ENCODE measurements around the gene GRB10. TPM values are rescaled to one million over a fixed set of nuclear protein-coding genes. Genes with fewer than 3 reads are reported as not detected.
"Not testable (repeated sequence)": the region's sequence is repeated elsewhere in the genome, so short reads cannot be mapped to it uniquely, and the experiment has no call there.

GRB10 gene
- total RNA-seq, 2 donors from 2014 or later: 0.48 to 2.5 TPM

DNA sequence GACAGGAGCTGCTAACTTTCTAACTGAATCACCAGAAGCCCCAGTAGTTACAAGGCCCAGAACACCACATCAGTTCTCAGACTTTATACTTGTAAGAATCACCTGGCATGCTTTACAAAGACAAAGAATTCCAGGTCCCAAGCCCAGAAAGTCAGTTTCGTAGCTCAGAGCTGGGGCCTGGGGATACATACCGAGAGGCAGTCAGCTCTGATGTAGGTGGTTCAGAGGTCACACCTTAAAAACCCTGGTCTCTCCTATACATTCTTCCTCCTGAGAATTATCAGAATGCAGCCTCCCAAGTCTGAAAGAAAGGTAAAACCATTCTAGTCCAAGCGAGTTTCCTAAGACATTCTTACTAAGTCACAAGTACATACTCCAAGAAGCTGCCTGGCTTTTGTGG, 2.3 kb downstream of the GRB10 start:
- peaks cover 0 to 2% of the 10 kb centered on the region in 2 donors for H3K4me1 Mint-ChIP-seq (ENCODE audit: low read depth in 2 of 2)
- no peak for DNase-seq (ENCODE audit: low spot score)
- no peaks in the 10 kb centered on the region for H3K36me3 Mint-ChIP-seq
- no peaks in the 10 kb centered on the region for H3K9me3 Mint-ChIP-seq
- no peak overlapping the region for H3K4me3 Mint-ChIP-seq
- no peak for ATAC-seq
- peaks cover 13 to 19% of the 10 kb centered on the region in 2 donors for H3K27me3 Mint-ChIP-seq
- no peak overlapping the region for H3K27ac Mint-ChIP-seq

DNA sequence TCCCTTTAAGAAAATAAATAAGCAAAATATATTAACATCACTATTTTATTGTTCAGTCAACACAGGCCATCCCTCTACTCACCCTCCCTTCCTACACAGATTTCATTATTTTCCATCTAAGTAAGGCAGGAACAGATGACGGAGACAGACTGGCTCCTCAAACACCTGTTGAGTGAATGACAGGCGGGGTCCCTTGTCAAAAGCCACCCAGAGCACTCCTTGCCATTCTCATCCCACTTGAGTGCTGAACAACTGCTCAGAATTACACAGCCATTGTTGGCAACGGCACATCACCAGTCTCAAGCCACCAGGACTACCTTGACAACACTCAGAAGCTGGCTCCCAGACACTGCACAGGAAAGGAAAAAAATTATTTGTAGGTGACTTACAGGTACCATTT, 3.3 kb downstream of the GRB10 start:
- Mint-ChIP-seq H3K27me3 (peaks cover 8 to 10% of the 10 kb centered on the region in 2 donors), H3K27ac (no peak overlapping the region), H3K36me3 (no peaks in the 10 kb centered on the region), H3K9me3 (no peaks in the 10 kb centered on the region), H3K4me3 (no peak overlapping the region), H3K4me1 (ENCODE audit: low read depth in 2 of 2) (peaks cover 0 to 2% of the 10 kb centered on the region in 2 donors)
- ATAC-seq (no peak), DNase-seq (ENCODE audit: low spot score) (no peak)

DNA sequence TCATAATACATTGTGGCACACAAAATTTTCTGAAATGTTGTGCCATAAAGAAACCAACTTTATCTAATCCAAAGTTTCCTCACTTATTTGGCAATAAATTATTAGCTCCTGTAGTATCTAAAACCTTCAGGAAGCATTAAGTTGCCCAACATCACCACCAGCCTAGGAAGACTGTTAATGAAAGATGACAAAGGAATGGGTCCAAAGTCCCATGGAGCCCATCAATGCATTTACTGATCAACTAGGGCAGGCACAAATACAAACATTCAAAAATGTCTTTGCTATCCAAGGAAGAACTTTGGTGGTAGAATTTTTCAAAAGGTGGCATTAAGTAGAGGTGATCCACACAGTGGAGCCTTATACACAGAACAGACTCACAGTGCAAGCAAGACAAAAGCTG, 4.5 kb downstream of the GRB10 start:
- Mint-ChIP-seq H3K27ac (no peak overlapping the region), H3K36me3 (no peaks in the 10 kb centered on the region), H3K4me1 (ENCODE audit: low read depth in 2 of 2) (no peaks in the 10 kb centered on the region), H3K27me3 (peaks cover 3% of the 10 kb centered on the region in 2 donors), H3K4me3 (no peak overlapping the region), H3K9me3 (no peaks in the 10 kb centered on the region)
- no peak for DNase-seq (ENCODE audit: low spot score)
- no peak for ATAC-seq

DNA sequence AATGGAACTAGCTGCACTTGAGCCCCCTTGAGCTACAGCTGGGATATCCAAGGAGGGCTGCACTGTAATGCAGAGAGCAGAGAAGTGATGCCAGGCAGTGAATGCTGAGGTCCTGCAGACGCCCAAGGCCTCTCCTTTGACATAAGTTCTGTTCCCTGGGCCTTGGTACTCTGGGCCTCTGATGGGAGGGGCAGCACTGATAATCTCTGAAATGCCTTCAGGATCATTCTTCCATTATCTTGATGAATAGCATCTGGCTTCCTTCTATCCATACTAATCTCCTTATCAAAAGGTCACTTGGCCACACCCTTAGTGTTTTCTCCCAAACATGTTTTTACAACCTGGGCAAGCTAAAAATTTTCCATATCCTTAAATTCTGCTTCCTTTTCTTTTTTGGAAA, 6.9 kb downstream of the GRB10 start:
- Mint-ChIP-seq H3K36me3 (no peaks in the 10 kb centered on the region), H3K27ac (no peak overlapping the region), H3K27me3 (peaks cover 13 to 14% of the 10 kb centered on the region in 2 donors), H3K4me3 (no peak overlapping the region), H3K4me1 (ENCODE audit: low read depth in 2 of 2) (no peaks in the 10 kb centered on the region), H3K9me3 (no peaks in the 10 kb centered on the region)
- DNase-seq (ENCODE audit: low spot score): no peak
- no peak for ATAC-seq

DNA sequence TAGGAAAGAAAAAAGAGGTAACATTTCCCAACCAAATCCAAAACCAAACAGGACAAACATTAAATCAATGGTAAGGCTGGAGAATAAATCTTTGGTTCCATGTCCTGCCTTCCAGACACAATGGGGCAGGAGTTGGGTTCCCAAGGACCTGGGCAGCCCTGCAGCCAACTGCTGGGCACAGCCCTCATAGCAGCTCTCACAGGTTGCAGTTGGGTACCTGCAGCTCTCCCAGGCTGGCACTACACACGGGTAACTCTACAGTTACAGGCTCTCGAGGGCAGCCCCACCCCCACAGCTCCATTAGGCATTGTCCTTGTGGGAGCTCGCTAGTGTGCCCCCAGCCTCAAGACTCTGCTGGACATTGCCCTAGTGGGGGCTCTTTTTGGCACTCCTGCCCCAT, 7.5 kb downstream of the GRB10 start:
- H3K4me3 Mint-ChIP-seq: no peak overlapping the region
- no peaks in the 10 kb centered on the region for H3K36me3 Mint-ChIP-seq
- H3K27ac Mint-ChIP-seq: no peak overlapping the region
- H3K27me3 Mint-ChIP-seq: peaks cover 13 to 14% of the 10 kb centered on the region in 2 donors
- H3K9me3 Mint-ChIP-seq: no peaks in the 10 kb centered on the region
- ATAC-seq (peak in 1 of 2 donors; percentile 44), DNase-seq (ENCODE audit: low spot score) (no peak)
- H3K4me1 Mint-ChIP-seq (ENCODE audit: low read depth in 2 of 2): no peaks in the 10 kb centered on the region

DNA sequence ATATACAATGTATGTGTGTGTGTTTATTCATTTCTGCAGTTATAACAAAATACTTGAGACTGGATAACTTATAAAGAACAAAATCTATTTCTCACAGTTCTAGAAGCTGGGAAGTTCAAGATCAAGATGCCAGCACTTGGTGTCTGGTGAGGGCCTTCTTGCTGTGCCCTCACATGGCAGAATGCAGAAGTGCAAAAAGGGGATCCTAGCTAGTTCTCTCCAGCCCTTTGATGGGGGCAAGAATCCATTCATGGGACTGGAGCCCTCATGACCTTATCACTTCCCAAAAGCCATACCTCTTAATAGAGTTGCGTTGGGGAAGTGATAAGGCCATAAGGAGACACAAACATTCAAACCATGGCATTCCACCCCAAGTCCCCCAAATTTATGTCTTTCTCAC, 8.4 kb downstream of the GRB10 start:
- H3K27me3 Mint-ChIP-seq: peaks cover 13 to 14% of the 10 kb centered on the region in 2 donors
- no peak for DNase-seq (ENCODE audit: low spot score)
- H3K4me3 Mint-ChIP-seq: no peak overlapping the region
- no peaks in the 10 kb centered on the region for H3K36me3 Mint-ChIP-seq
- no peaks in the 10 kb centered on the region for H3K4me1 Mint-ChIP-seq (ENCODE audit: low read depth in 2 of 2)
- ATAC-seq: no peak
- H3K27ac Mint-ChIP-seq: no peak overlapping the region
- no peaks in the 10 kb centered on the region for H3K9me3 Mint-ChIP-seq

DNA sequence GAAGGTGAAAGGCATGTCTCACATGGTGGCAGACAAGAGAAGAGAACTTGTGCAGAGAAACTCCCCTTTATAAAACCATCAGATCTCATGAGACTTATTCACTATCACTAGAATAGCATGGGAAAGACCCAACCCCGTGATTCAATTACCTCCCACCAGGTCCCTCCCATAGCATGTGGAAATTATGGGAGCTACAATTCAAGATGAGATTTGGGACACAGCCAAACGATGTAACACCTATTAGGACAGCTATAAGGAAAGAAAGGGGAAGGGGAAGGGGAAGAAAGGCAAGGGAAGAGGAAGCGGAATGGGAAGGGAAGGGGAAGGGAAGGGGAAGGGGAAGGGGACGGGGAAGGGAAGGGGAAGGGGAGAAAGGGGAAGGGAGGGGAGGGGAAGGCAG, 9.6 kb downstream of the GRB10 start:
- H3K27me3 Mint-ChIP-seq: peaks cover 16 to 27% of the 10 kb centered on the region in 2 donors

DNA sequence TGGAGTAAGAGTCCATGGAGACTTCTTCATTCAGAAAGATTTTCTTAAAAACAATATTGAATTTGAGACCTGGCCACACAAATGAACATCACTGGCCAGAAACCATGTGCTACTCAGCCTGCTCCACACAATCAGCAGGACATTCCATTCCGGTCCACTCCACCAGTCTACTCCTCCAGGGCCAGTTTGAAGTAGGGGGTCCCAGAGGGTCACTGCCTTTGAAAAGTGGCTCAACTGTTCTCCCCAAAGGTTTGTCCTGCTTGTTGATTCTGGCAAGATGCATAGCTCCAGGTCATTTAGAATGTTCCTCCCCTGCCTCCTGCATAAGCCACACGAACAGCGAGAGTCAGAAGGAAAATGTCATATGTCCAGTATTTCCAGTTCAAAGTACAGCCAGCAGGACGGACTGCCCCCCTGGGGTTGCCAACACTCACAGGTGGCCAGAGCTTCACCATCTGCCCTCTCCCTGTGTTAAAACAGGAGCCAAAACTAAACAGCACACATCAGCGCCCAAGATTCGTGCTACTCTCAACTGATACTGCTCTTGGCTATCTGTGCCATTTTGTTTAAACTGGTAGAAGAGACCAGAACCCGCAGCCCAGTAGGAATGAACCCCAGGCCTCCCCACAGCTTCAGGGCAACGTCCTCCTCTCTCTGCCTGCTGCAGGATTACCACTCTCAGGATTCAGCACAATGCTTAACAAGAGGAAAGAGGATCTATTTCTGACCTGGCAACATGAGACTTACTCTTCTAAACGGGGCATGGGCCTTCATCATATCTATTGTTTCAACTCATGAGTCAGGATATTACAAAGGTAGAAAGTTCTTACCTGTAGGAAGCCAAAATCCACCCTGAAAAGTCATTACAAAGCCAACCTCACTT, 11.3 kb downstream of the GRB10 start:
- Mint-ChIP-seq H3K4me1 (ENCODE audit: low read depth in 2 of 2) (no peaks in the 10 kb centered on the region), H3K27me3 (peaks cover 13 to 28% of the 10 kb centered on the region in 2 donors), H3K9me3 (no peaks in the 10 kb centered on the region), H3K27ac (no peak overlapping the region), H3K4me3 (no peak overlapping the region), H3K36me3 (no peaks in the 10 kb centered on the region)
- DNase-seq (ENCODE audit: low spot score): no peak
- no peak for ATAC-seq

More for the DNA sequence above, 9.6 kb downstream of the GRB10 start:
- not testable (repeated sequence) for H3K9me3 Mint-ChIP-seq; ATAC-seq; H3K27ac Mint-ChIP-seq; H3K4me1 Mint-ChIP-seq (ENCODE audit: low read depth in 2 of 2); H3K36me3 Mint-ChIP-seq; H3K4me3 Mint-ChIP-seq; DNase-seq (ENCODE audit: low spot score)

DNA sequence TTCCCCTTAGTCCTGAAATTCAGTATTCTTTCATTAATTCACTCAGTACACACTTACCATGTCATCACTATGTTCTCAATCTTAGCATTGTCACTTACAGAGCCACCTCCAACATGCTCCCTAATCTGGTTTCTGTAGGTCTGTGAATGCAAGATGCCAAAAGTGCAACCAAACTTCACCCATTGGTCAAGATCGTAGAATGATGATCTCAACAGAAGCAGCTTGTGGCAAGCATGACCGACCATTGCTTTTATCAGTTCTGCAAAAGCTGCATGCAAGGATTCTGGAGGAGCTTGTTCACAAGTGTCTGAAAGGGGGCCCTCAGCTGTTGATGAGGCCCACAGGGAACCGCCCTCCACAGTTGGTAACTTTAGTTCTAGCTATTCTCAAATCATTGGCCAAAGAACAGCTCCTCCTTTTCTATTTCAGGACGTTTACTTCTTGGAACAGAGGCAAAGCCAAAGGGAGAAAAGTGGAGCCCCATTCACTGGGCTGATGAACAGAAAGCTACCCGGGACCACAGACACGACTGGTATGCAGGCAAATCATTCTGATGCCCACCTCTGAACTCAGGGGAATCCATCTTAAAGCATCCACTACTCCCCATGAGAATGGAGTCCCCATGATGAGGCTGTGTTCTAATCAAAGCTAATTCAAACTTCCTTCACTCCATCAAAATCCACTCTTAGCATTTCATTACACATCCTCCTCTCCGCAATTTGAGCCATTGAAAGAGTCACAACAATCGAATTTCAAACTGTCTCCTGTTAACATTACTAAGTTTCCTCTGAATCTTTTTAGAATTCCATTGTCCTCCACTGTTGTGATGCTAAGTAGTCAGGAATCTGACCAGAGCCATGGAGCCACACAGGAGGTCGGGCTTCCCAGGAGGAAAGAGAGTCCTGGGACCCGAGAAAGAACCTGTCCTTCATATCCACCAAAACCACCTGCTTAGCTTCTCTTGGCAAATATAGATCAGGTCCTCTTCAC, 13.9 kb downstream of the GRB10 start:
- H3K36me3 Mint-ChIP-seq: no peaks in the 10 kb centered on the region
- H3K4me1 Mint-ChIP-seq (ENCODE audit: low read depth in 2 of 2): no peaks in the 10 kb centered on the region
- peaks cover 15 to 28% of the 10 kb centered on the region in 2 donors for H3K27me3 Mint-ChIP-seq
- H3K4me3 Mint-ChIP-seq: no peak overlapping the region
- no peaks in the 10 kb centered on the region for H3K9me3 Mint-ChIP-seq
- ATAC-seq (no peak), DNase-seq (ENCODE audit: low spot score) (no peak)
- no peak overlapping the region for H3K27ac Mint-ChIP-seq

DNA sequence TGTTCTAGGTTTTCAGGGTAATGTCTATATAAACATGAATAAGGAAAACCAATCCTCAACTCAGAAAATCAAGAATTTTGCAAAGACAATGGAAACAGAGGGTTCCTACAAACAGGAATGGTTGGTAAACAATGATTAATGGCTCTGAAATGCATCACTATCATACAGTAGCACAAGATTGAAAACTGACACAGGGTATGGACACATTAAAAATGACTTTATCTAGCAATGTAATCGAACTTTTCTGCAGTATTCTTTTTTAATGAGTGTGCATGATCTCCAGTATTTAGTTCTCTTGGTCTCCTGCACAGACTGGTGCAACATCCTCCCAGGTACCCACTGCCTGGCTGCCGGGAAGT, 15.9 kb downstream of the GRB10 start:
- H3K4me3 Mint-ChIP-seq: no peak overlapping the region
- peaks cover 0 to 3% of the 10 kb centered on the region in 2 donors for H3K4me1 Mint-ChIP-seq (ENCODE audit: low read depth in 2 of 2)
- ATAC-seq (no peak), DNase-seq (ENCODE audit: low spot score) (no peak)
- H3K9me3 Mint-ChIP-seq: no peaks in the 10 kb centered on the region
- peaks cover 14 to 22% of the 10 kb centered on the region in 2 donors for H3K27me3 Mint-ChIP-seq
- H3K27ac Mint-ChIP-seq: no peak overlapping the region
- no peaks in the 10 kb centered on the region for H3K36me3 Mint-ChIP-seq

DNA sequence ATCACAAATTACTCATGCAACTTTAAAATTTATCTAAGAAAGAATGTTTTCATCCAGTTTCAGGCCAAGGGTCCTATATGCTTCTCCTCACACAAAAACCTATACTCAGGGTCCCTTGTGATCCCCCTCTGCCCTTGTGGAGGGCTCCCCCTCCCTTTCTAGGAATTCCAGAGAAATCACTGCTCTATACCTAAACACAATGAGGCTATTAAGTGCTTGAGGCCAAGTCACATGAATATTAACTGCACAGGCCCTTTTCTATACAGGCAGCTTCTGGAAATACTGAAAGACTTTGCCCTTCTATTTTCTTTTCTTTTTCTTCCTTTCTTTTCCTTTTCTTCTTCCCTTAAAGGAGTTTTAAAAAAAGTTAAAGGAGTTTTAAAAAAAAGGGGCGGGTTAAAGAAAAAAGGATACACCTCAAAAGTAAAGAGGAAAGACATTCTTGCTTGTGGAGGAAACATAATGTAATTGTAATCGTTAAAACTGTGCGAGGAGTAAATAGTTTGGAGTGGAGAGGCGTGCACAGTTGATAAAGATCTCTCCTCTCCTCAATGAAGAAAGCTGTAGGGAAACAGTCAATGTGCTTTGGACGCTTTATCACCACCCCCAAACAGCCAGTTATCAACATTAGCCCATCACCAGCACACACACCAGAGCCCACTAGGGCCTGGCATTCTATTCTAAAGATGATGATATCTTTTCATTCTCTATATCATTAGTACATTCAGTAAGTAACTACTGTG, 16.4 kb downstream of the GRB10 start:
- no peak for ATAC-seq
- peaks cover 0 to 5% of the 10 kb centered on the region in 2 donors for H3K4me1 Mint-ChIP-seq (ENCODE audit: low read depth in 2 of 2)
- no peaks in the 10 kb centered on the region for H3K9me3 Mint-ChIP-seq
- H3K27me3 Mint-ChIP-seq: peaks cover 9 to 23% of the 10 kb centered on the region in 2 donors
- no peak overlapping the region for H3K4me3 Mint-ChIP-seq
- no peak for DNase-seq (ENCODE audit: low spot score)
- H3K36me3 Mint-ChIP-seq: no peaks in the 10 kb centered on the region
- H3K27ac Mint-ChIP-seq: no peak overlapping the region

DNA sequence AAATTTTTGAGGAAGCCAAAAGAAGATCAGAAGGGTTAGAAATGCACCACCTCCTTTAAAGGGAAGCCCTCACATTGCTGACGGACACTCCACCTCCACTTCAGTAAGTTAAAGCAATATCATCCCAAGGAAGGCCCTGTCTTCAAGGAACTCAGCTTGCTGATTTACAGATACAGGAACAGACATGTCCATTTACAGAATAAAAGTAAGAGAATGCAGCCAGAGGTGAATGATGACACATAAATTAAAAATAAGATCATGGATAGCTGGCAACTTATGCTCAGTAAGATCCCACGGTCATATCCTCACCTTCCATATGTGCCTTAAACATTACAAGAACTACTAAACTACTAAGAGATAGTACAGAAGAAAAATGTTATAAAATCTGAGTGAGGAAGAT, 20.4 kb downstream of the GRB10 start:
- ATAC-seq (no peak), DNase-seq (ENCODE audit: low spot score) (no peak)
- Mint-ChIP-seq H3K27ac (peak overlapping the region in 1 of 2 donors; percentile 26), H3K4me1 (ENCODE audit: low read depth in 2 of 2) (peaks cover 0 to 5% of the 10 kb centered on the region in 2 donors), H3K4me3 (no peak overlapping the region), H3K9me3 (no peaks in the 10 kb centered on the region), H3K36me3 (no peaks in the 10 kb centered on the region), H3K27me3 (peaks cover 5 to 8% of the 10 kb centered on the region in 2 donors)

DNA sequence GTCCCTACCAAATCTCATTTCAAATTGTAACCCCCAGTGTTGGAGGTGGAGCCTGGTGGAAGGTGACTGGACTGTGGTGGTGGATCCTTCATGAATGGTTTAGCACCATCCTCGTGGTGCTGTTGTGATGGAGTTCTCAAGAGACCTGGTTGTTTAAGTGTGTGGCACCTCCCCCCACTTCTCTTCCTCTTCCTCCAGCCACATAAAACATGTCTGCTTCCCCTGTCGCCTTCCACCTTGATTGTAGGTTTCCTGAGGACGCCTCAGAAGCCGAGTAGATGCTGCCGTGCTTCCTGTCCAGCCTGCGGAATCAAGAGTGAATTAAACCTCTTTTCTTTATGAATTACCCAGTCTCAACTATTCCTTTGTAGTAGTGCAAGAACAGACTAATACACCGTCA, 21.0 kb downstream of the GRB10 start:
- Mint-ChIP-seq H3K27ac (peak overlapping the region in 1 of 2 donors; percentile 26), H3K4me3 (no peak overlapping the region), H3K27me3 (peaks cover 5 to 8% of the 10 kb centered on the region in 2 donors), H3K4me1 (ENCODE audit: low read depth in 2 of 2) (peaks cover 0 to 5% of the 10 kb centered on the region in 2 donors), H3K9me3 (no peaks in the 10 kb centered on the region), H3K36me3 (no peaks in the 10 kb centered on the region)
- ATAC-seq: peak in 1 of 2 donors; percentile 38
- DNase-seq (ENCODE audit: low spot score): no peak

Measured in natural killer cell treated with Interleukin-12 subunit alpha and Interleukin-12 subunit beta and Interleukin-15 and Interleukin-18, amount 100 ng/mL, for 72 hours (primary cell).